SHP77 treated with DMSO at 0.1 percent for 48 hours (cell line): ENCODE results near the gene XRCC5.

Experiments
- DNase-seq: peaks from one replicate; lab custom pipeline; 2025; lab: John Stamatoyannopoulos, UW

The XRCC5 gene

GRCh38 chr2:216233281-216233995 is 124.3 kb downstream of the XRCC5 start:
- no peak for DNase-seq

- no peak for DNase-seq
Measured at GRCh38 chr2:216234106-216234505, 125.0 kb downstream of the XRCC5 start.

GRCh38 chr2:216235462-216235861 is 126.3 kb downstream of the XRCC5 start:
- no peak for DNase-seq

- no peak for DNase-seq
Measured at GRCh38 chr2:216235896-216236295, 126.7 kb downstream of the XRCC5 start.

- DNase-seq: no peak
Measured at GRCh38 chr2:216236486-216236885, 127.3 kb downstream of the XRCC5 start.

- no peak for DNase-seq
Measured at GRCh38 chr2:216242365-216242764, 133.2 kb downstream of the XRCC5 start.

GRCh38 chr2:216243026-216243425 is 133.9 kb downstream of the XRCC5 start:
- DNase-seq: no peak

GRCh38 chr2:216245391-216245975 is 136.3 kb downstream of the XRCC5 start:
- no peak for DNase-seq

GRCh38 chr2:216246766-216247165 is 137.6 kb downstream of the XRCC5 start:
- no peak for DNase-seq
